BLaER1 treated with 17β-estradiol and CSF1 and Interleukin-3, amounts not matched to agents 10 nM and 100 nM (cell line): Measurements from ENCODE around the gene ABI3BP.
A peak's percentile ranks its signal among the peaks of the same experiment; 100 is the strongest.

Source experiments
- H3K27ac ChIP-seq, 11 experiments: shearing (Covaris generic); formaldehyde crosslinking; 2 replicates each; pipeline ENCODE4 v1.8.1; 2022
- H3K27me3 ChIP-seq, 11 experiments: shearing (Covaris generic); formaldehyde crosslinking; 2 replicates each; pipeline ENCODE4 v1.8.1; 2022
- H3K36me3 ChIP-seq, 11 experiments: shearing (Covaris generic); formaldehyde crosslinking; 2 replicates each; pipeline ENCODE4 v1.8.1; 2022
- H3K4me1 ChIP-seq, 10 experiments: shearing (Covaris generic); formaldehyde crosslinking; 2 replicates each; pipeline ENCODE4 v1.8.1; 2022
- H3K4me2 ChIP-seq, 11 experiments: shearing (Covaris generic); formaldehyde crosslinking; 2 replicates each; pipeline ENCODE4 v1.8.1; 2022
- H3K4me3 ChIP-seq, 10 experiments: shearing (Covaris generic); formaldehyde crosslinking; 2 replicates each; pipeline ENCODE4 v1.8.1; 2022
- H3K9ac ChIP-seq, 11 experiments: shearing (Covaris generic); formaldehyde crosslinking; 2 replicates each; pipeline ENCODE4 v1.8.1; 2022
- H3K9me3 ChIP-seq, 11 experiments: shearing (Covaris generic); formaldehyde crosslinking; replicated peaks in 1 of 11; 2 replicates each; pipeline ENCODE4 v1.8.1; 2022
- H4K20me1 ChIP-seq, 11 experiments: shearing (Covaris generic); formaldehyde crosslinking; 2 replicates each; pipeline ENCODE4 v1.8.1; 2022
- Cebpa-rat ChIP-seq, 11 experiments: shearing (Covaris generic); IDR thresholded peaks; 2 replicates each; pipeline ENCODE4 v1.8.1; 2022

The ABI3BP gene

GRCh38 chr3:100725935-100726513, 267.2 kb downstream of the ABI3BP start:
- H3K36me3 ChIP-seq, result peaks cover 86 to 100% (median 96%) of the 10 kb centered on the region in 11 experiments
- no peak overlapping the region for H3K4me2 ChIP-seq
- H3K9ac ChIP-seq, result no peak overlapping the region
- H3K4me1 ChIP-seq, result peaks cover 0 to 11% (median 0%) of the 10 kb centered on the region in 10 experiments; a peak in 4 of 20 replicates
- H4K20me1 ChIP-seq, result peaks cover 26 to 97% (median 44%) of the 10 kb centered on the region in 11 experiments
- no peak overlapping the region for H3K27ac ChIP-seq
- peaks cover 0 to 9% (median 0%) of the 10 kb centered on the region in 11 experiments; a peak in 6 of 22 replicates for H3K9me3 ChIP-seq
- TF ChIP-seq Cebpa-rat (IDR thresholded peaks at IDR 0.05), result no peak
- H3K27me3 ChIP-seq, result no peaks in the 10 kb centered on the region
- H3K4me3 ChIP-seq, result no peak overlapping the region

- Histone ChIP-seq H3K27me3 (no peaks in the 10 kb centered on the region), H3K4me1 (peaks cover 0 to 24% (median 0%) of the 10 kb centered on the region in 10 experiments; a peak in 4 of 20 replicates), H3K4me3 (no peak overlapping the region), H3K27ac (no peak overlapping the region), H3K9me3 (peaks cover 0 to 13% (median 4%) of the 10 kb centered on the region in 11 experiments; a peak in 9 of 22 replicates), H4K20me1 (peaks cover 24 to 99% (median 52%) of the 10 kb centered on the region in 11 experiments; a peak in 21 of 22 replicates), H3K9ac (no peak overlapping the region), H3K36me3 (peaks cover 80 to 100% (median 97%) of the 10 kb centered on the region in 11 experiments), H3K4me2 (no peak overlapping the region)
- no peak for TF ChIP-seq Cebpa-rat (IDR thresholded peaks at IDR 0.05)
Observed at GRCh38 chr3:100720426-100720825, 272.8 kb downstream of the ABI3BP start.

GRCh38 chr3:100719136-100719535, 274.1 kb downstream of the ABI3BP start:
- Histone ChIP-seq H4K20me1 (peaks cover 31 to 99% (median 61%) of the 10 kb centered on the region in 11 experiments; a peak in 21 of 22 replicates), H3K27ac (no peak overlapping the region)

DNA sequence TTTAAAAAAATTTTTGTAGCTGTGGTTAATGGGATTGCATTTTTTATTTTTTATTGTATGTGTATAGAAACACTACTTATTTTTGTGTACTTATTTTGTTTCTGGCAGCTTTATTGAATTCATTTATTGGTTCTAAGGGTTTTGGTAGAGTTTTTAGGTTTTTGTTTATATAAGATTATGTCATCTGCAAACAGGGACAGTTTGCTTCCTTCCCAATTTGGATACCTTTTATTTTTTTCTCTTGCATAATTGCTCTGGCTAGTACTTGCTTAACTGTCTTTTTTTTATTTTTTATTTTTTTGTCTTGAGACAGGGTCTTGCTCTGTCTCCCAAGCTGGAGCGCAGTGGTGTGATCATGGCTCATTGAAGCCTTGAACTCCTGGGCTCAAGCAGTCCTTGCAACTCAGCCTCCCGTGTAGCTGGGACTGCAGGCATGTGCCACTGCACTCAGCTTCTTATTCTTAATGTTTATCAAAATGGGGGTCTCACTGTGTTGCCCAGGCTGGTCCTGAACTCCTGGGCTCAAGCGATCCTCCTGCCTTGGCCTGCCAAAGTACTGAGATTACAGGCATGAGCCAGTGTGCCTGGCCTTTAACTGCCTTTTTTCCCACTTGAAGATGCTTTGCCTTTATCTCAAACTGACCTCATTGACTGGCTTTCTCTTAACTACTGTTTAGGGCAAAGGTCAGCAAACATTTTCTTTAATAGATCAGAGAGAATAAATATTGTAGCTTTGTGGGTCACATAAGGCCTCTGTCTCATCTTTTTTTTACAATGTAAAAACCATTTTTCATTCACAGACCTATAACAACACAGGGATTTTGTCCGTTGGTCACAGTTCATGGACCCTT, 275.4 kb downstream of the ABI3BP start:
- H3K4me2 ChIP-seq, result no peak overlapping the region

More at GRCh38 chr3:100719136-100719535, 274.1 kb downstream of the ABI3BP start:
- Histone ChIP-seq H3K27me3 (no peaks in the 10 kb centered on the region), H3K4me2 (no peak overlapping the region), H3K4me1 (peaks cover 0 to 29% (median 0%) of the 10 kb centered on the region in 10 experiments; a peak in 4 of 20 replicates), H3K9ac (no peak overlapping the region), H3K9me3 (peaks cover 0 to 13% (median 5%) of the 10 kb centered on the region in 11 experiments; a peak in 9 of 22 replicates), H3K4me3 (no peak overlapping the region), H3K36me3 (peaks cover 80 to 100% (median 99%) of the 10 kb centered on the region in 11 experiments)
- TF ChIP-seq Cebpa-rat (IDR thresholded peaks at IDR 0.05), result no peak

GRCh38 chr3:100717063-100717462, 276.2 kb downstream of the ABI3BP start:
- H3K27ac ChIP-seq, result no peak overlapping the region
- H3K9me3 ChIP-seq, result peaks cover 0 to 13% (median 6%) of the 10 kb centered on the region in 11 experiments; a peak in 9 of 22 replicates
- no peaks in the 10 kb centered on the region for H3K27me3 ChIP-seq
- H3K4me3 ChIP-seq, result no peak overlapping the region
- peaks cover 0 to 39% (median 0%) of the 10 kb centered on the region in 10 experiments; a peak in 5 of 20 replicates for H3K4me1 ChIP-seq
- no peak overlapping the region for H3K9ac ChIP-seq
- H4K20me1 ChIP-seq, result peaks cover 44 to 99% (median 78%) of the 10 kb centered on the region in 11 experiments; a peak in 21 of 22 replicates
- TF ChIP-seq Cebpa-rat (IDR thresholded peaks at IDR 0.05), result no peak
- peaks cover 68 to 100% (median 98%) of the 10 kb centered on the region in 11 experiments for H3K36me3 ChIP-seq
- H3K4me2 ChIP-seq, result peak overlapping the region in 2 of 11 experiments; percentile 33 to 41; a peak in 3 of 22 replicates

More for the DNA sequence above, 275.4 kb downstream of the ABI3BP start:
- H3K4me3 ChIP-seq, result no peak overlapping the region
- peaks cover 76 to 100% (median 100%) of the 10 kb centered on the region in 11 experiments for H3K36me3 ChIP-seq
- peaks cover 39 to 99% (median 70%) of the 10 kb centered on the region in 11 experiments; a peak in 21 of 22 replicates for H4K20me1 ChIP-seq
- no peak overlapping the region for H3K27ac ChIP-seq
- H3K4me1 ChIP-seq, result peaks cover 0 to 31% (median 0%) of the 10 kb centered on the region in 10 experiments; a peak in 5 of 20 replicates
- TF ChIP-seq Cebpa-rat (IDR thresholded peaks at IDR 0.05), result no peak
- no peaks in the 10 kb centered on the region for H3K27me3 ChIP-seq
- H3K9me3 ChIP-seq, result peaks cover 0 to 13% (median 6%) of the 10 kb centered on the region in 11 experiments; a peak in 9 of 22 replicates
- H3K9ac ChIP-seq, result no peak overlapping the region

- Histone ChIP-seq H3K4me1 (peaks cover 9 to 53% (median 17%) of the 10 kb centered on the region in 10 experiments; a peak in 19 of 20 replicates), H3K9ac (no peak overlapping the region), H3K36me3 (peaks cover 57 to 93% (median 90%) of the 10 kb centered on the region in 11 experiments), H3K27me3 (no peaks in the 10 kb centered on the region), H3K9me3 (peaks cover 0 to 13% (median 0%) of the 10 kb centered on the region in 11 experiments; a peak in 5 of 22 replicates), H3K4me2 (peak overlapping the region in 2 of 11 experiments; percentile 9 to 25; a peak in 2 of 22 replicates), H3K27ac (no peak overlapping the region), H3K4me3 (no peak overlapping the region), H4K20me1 (peaks cover 54 to 100% (median 92%) of the 10 kb centered on the region in 11 experiments; a peak in 21 of 22 replicates)
- no peak for TF ChIP-seq Cebpa-rat (IDR thresholded peaks at IDR 0.05)
Observed at GRCh38 chr3:100715176-100715575, 278.0 kb downstream of the ABI3BP start.

GRCh38 chr3:100710261-100710968, 282.8 kb downstream of the ABI3BP start:
- H4K20me1 ChIP-seq, result peaks cover 32 to 55% (median 51%) of the 10 kb centered on the region in 11 experiments; a peak in 21 of 22 replicates
- no peak for TF ChIP-seq Cebpa-rat (IDR thresholded peaks at IDR 0.05)
- peak overlapping the region; percentile 93 to 98 (median 97) for H3K9ac ChIP-seq
- peaks cover 9 to 38% (median 21%) of the 10 kb centered on the region in 10 experiments for H3K4me1 ChIP-seq
- no peaks in the 10 kb centered on the region for H3K27me3 ChIP-seq
- peaks cover 30 to 45% (median 43%) of the 10 kb centered on the region in 11 experiments for H3K36me3 ChIP-seq
- peak overlapping the region; percentile 78 to 95 (median 88) for H3K4me2 ChIP-seq
- peak overlapping the region; percentile 93 to 98 (median 96) for H3K27ac ChIP-seq
- H3K9me3 ChIP-seq, result peaks cover 0 to 9% (median 4%) of the 10 kb centered on the region in 11 experiments; a peak in 3 of 22 replicates
- H3K4me3 ChIP-seq, result peak overlapping the region; percentile 76 to 94 (median 90)

GRCh38 chr3:100709842-100710260, 283.4 kb downstream of the ABI3BP start:
- no peak for TF ChIP-seq Cebpa-rat (IDR thresholded peaks at IDR 0.05)
- Histone ChIP-seq H3K9ac (peak overlapping the region; percentile 93 to 98 (median 97)), H3K27ac (peak overlapping the region; percentile 93 to 98 (median 96)), H4K20me1 (peaks cover 27 to 49% (median 46%) of the 10 kb centered on the region in 11 experiments; a peak in 21 of 22 replicates), H3K4me3 (peak overlapping the region; percentile 76 to 94 (median 90)), H3K9me3 (peaks cover 0 to 8% (median 3%) of the 10 kb centered on the region in 11 experiments; a peak in 2 of 22 replicates), H3K4me2 (peak overlapping the region; percentile 78 to 95 (median 88)), H3K27me3 (no peaks in the 10 kb centered on the region), H3K4me1 (peaks cover 9 to 33% (median 21%) of the 10 kb centered on the region in 10 experiments), H3K36me3 (peaks cover 24 to 40% (median 37%) of the 10 kb centered on the region in 11 experiments)
